K562 (cell line): ENCODE results near the gene TRMU. TPM values are rescaled to one million over a fixed set of nuclear protein-coding genes. Genes with fewer than 3 reads are reported as not detected.

Source experiments
- ATAC-seq: fragments of 200-7000 bp; cut with Tn5 transposase; 3 replicates; pipeline ENCODE4 v1.9.1; 2020; ENCODE audit warnings: moderate library complexity
- BruUV-seq: library from RNA; stranded (reverse); fragments of 400-500 nt; replicated peaks from 2 replicates; lab custom pipeline; 2021; lab: Mats Ljungman, UMichigan
- CTCF ChIA-PET: fragments of 300-600 bp; formaldehyde crosslinking; extraction: SDS; loops from one replicate; lab custom pipeline; 2021; ENCODE audit warnings: low intra/inter-chr PET ratio; lab: Yijun Ruan, JAX
- POLR2A ChIA-PET: fragments of 300-600, 350-650 bp; sonication (Branson Sonifier 250); formaldehyde crosslinking; extraction: SDS; loops from one replicate; lab custom pipeline; 2021; ENCODE audit warnings: antibody characterized with exemption, inconsistent platforms; lab: Yijun Ruan, JAX
- DNase-seq, 4 experiments: peaks; one replicate each; pipeline versions ENCODE4 v3.0.0 to v3.0.0-alpha.2; 2011 to 2018; ENCODE audit warnings: low spot score in 3 of 4, mixed read lengths in 3 of 4; ENCODE audit errors: extremely low read depth in 1 of 4
- FAIRE-seq: peaks from 2 replicates; lab custom pipeline; 2011; peaks lifted over from hg19 to GRCh38; lab: Jason Lieb, UNC
- H2AFZ ChIP-seq: 2 replicates; pipeline ENCODE4 v1.6.0; 2011; ENCODE audit warnings: low read depth, low read length, control low read depth, inconsistent platforms
- H3K27ac ChIP-seq: fragments of 200-600 bp; 3 replicates; pipeline ENCODE4 v1.8.0; 2011; ENCODE audit warnings: low read depth, mild to moderate bottlenecking, control low read depth, inconsistent platforms, low read length, moderate library complexity, mixed read lengths; ENCODE audit errors: extremely low read depth
- H3K27me3 ChIP-seq, 2 experiments: fragments of 300-600 bp in 1 of 2; 2 replicates in 1 of 2; 3 replicates in 1 of 2; pipeline versions ENCODE4 v1.6.0 to v1.8.0; 2011; ENCODE audit warnings: inconsistent platforms in 2 of 2, low read length in 2 of 2, mild to moderate bottlenecking in 1 of 2, mixed read lengths in 1 of 2, moderate library complexity in 1 of 2; ENCODE audit not compliant: control insufficient read depth in 2 of 2, insufficient read depth in 2 of 2
- H3K36me3 ChIP-seq: fragments of 300-600 bp; 3 replicates; pipeline ENCODE4 v1.8.0; 2011; ENCODE audit warnings: mild to moderate bottlenecking, low read length, inconsistent platforms; ENCODE audit not compliant: control insufficient read depth, insufficient read depth
- H3K4me1 ChIP-seq, 2 experiments: fragments of 200-600 bp in 1 of 2; replicated peaks in 1 of 2; 2 replicates in 1 of 2; 3 replicates in 1 of 2; pipeline versions ENCODE4 v1.5.1 to v1.8.0; 2011; ENCODE audit warnings: inconsistent platforms in 2 of 2, low read length in 2 of 2, mild to moderate bottlenecking in 1 of 2, mixed read lengths in 1 of 2, moderate library complexity in 1 of 2; ENCODE audit not compliant: control insufficient read depth in 2 of 2, insufficient read depth in 2 of 2
- H3K4me2 ChIP-seq: 2 replicates; pipeline ENCODE4 v1.6.1; 2011; ENCODE audit warnings: low read length, control low read depth, inconsistent platforms, mixed read lengths; ENCODE audit not compliant: insufficient read depth
- H3K4me3 ChIP-seq: fragments of 200-600 bp; sonication (generic), shearing (Covaris generic); 2 replicates; pipeline ENCODE4 v1.5.1; 2016; ENCODE audit warnings: control low read depth, inconsistent platforms
- H3K79me2 ChIP-seq: fragments of 200-600 bp; 3 replicates; pipeline ENCODE4 v1.8.0; 2011; ENCODE audit warnings: low read length, inconsistent platforms; ENCODE audit not compliant: control insufficient read depth, insufficient read depth
- H3K9ac ChIP-seq, 2 experiments: 2 replicates each; pipeline versions ENCODE4 v1.6.0 to v1.6.1; 2011; ENCODE audit warnings: low read depth in 2 of 2, low read length in 2 of 2, control low read depth in 1 of 2, inconsistent platforms in 1 of 2, mild to moderate bottlenecking in 1 of 2, mixed read lengths in 1 of 2; ENCODE audit not compliant: insufficient read depth in 1 of 2
- H3K9me1 ChIP-seq: one replicate; pipeline ENCODE4 v1.6.0; 2011; ENCODE audit warnings: inconsistent platforms, mild to moderate bottlenecking, low read length, moderate library complexity; ENCODE audit not compliant: control insufficient read depth, insufficient read depth
- H3K9me3 ChIP-seq: replicated peaks from 2 replicates; pipeline ENCODE4 v1.5.1; 2011; ENCODE audit warnings: low read depth, low read length, inconsistent platforms; ENCODE audit not compliant: control insufficient read depth, insufficient read depth
- H4K20me1 ChIP-seq: replicated peaks from 2 replicates; pipeline ENCODE4 v1.6.1; 2011; ENCODE audit warnings: low read length, inconsistent platforms, mixed read lengths; ENCODE audit not compliant: control insufficient read depth, insufficient read depth
- JUN ChIP-seq, 2 experiments: sonication (generic) in 1 of 2; formaldehyde crosslinking in 1 of 2; IDR thresholded peaks; 2 replicates each; pipeline versions ENCODE4 v1.6.1 to v1.8.0; 2012 to 2022; ENCODE audit warnings: borderline replicate concordance in 2 of 2, mild to moderate bottlenecking in 2 of 2, improper control_type of control experiment in 1 of 2, low read depth in 1 of 2, low read length in 1 of 2, missing genetic modification reagents in 1 of 2
- WGBS: fragments of 100-300 bp; shearing (Covaris generic); methylation state at CpG from one replicate; pipeline ENCODE4 v1.1.6; 2016; ENCODE audit warnings: low coverage, mixed read lengths; ENCODE audit not compliant: insufficient coverage; ENCODE audit errors: missing lambda C conversion rate; 5-methylcytosine and 5-hydroxymethylcytosine counted together
- in situ Hi-C: fragments of 300-500 bp; cut with MboI; formaldehyde crosslinking; loops from 4 replicates; pipeline ENCODE4 v1.15.0; 2018; ENCODE audit warnings: inconsistent platforms, mixed read lengths
- intact Hi-C: fragments of 100-400 bp; cut with micrococcal nuclease; formaldehyde crosslinking; loops from 2 replicates; pipeline ENCODE4 v1.14.2; 2022
- polyA plus RNA-seq, 8 experiments: library from polyadenylated mRNA; depleted of rRNA in 4 of 8; stranded (reverse) in 5 of 8; unstranded in 3 of 8; fragments of >200 nt; fragmentation: Nextera tagmentation in 2 of 8; fragmentation: Illumina TruSeq in 1 of 8; extraction: Ambion mirVana in 2 of 8; extraction: Trizol in 1 of 8; gene quantifications; 2 replicates each; pipeline versions ENCODE4 v1.2.1 to v1.2.3, GENCODE V29; 2011 to 2014; ENCODE audit warnings: inconsistent platforms in 1 of 8, missing spikeins in 1 of 8
- total RNA-seq, 7 experiments: library from RNA; depleted of rRNA in 6 of 7; stranded (reverse); fragments of >200 nt in 6 of 7; fragmentation: Illumina TruSeq in 2 of 7; extraction: Trizol in 2 of 7; gene quantifications; 2 replicates each; pipeline versions ENCODE4 v1.2.1 to v1.2.3, GENCODE V29; 2011 to 2021; ENCODE audit warnings: low replicate concordance in 1 of 7

Gene TRMU
- total and polyA plus RNA-seq, 9 of the 15 experiments (the other 6 are each of a cell fraction or from before 2014, with no cell fraction given): 2.3 to 49.9 (median 35.3) TPM

DNA sequence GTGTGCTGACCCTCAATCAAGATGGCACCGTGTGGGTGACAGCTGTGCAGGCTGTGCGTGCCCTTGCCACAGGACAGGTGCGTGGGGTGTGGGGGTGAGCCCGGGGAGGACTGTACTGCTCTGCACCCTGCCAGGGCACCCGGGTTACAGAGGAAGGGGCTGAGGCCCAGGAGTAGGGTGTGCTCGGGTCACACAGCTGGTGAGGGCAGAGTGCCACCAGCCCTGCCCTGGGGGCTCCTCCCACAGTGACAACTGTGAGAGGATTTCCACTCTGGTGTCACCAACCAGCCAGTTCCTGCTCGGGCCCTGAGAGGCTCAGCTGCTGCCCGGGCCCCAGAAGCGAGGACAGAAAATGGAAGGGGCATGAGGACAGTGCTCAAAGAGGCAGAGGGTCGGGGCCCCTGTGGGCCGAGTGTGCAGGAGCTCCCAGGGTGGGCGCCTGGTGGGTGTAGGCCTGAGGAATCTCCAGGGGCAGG, 20.5 kb downstream of the TRMU start:
- no TSS peak for BruUV-seq
- in situ Hi-C loops: no loop called here
- ATAC-seq (no peak), FAIRE-seq (no peak), DNase-seq (no peak)
- Histone ChIP-seq H3K4me1 (peaks cover 0 to 3% of the 10 kb centered on the region in 2 experiments; a peak in 2 of 5 replicates), H3K36me3 (peaks cover 47% of the 10 kb centered on the region; the same call in 2 of the 3 replicates), H3K4me2 (no peak overlapping the region), H3K27ac (no peak overlapping the region), H3K27me3 (no peaks in the 10 kb centered on the region), H4K20me1 (peaks cover 3% of the 10 kb centered on the region; the same call in 1 of the 2 replicates), H3K9ac (no peak overlapping the region), H3K9me1 (no peaks in the 10 kb centered on the region), H2AFZ (no peak overlapping the region), H3K4me3 (no peak overlapping the region), H3K9me3 (no peaks in the 10 kb centered on the region), H3K79me2 (no peaks in the 10 kb centered on the region)
- POLR2A ChIA-PET: no interaction called here
- intact Hi-C loops: no loop called here
- TF ChIP-seq JUN (IDR thresholded peaks at IDR 0.05; ENCODE audit: borderline replicate concordance, low read depth, low read length) (no peak), JUN (CRISPR knock-in tag; IDR thresholded peaks at IDR 0.05; ENCODE audit: borderline replicate concordance) (no peak)
- CTCF ChIA-PET: interaction anchor here (0.5 kb wide), 1 partner anchor 185 kb away, joined by 3 read pairs; no protein-coding TSS in a partner anchor
- WGBS: 85% methylated on average over 4 of the region's 12 CpGs
